HG03039 (cell line): ENCODE measurements around the gene KCNH1.
"Not testable (repeated sequence)": the region's sequence is repeated elsewhere in the genome, so short reads cannot be mapped to it uniquely, and the experiment has no call there.

Experiments
- ATAC-seq: cut with Tn5 transposase; IDR thresholded peaks from one replicate; pipeline ENCODE4 v1.9.1; 2021; ENCODE audit warnings: mild to moderate bottlenecking, moderate library complexity; ENCODE audit not compliant: unreplicated experiment

KCNH1 gene

DNA sequence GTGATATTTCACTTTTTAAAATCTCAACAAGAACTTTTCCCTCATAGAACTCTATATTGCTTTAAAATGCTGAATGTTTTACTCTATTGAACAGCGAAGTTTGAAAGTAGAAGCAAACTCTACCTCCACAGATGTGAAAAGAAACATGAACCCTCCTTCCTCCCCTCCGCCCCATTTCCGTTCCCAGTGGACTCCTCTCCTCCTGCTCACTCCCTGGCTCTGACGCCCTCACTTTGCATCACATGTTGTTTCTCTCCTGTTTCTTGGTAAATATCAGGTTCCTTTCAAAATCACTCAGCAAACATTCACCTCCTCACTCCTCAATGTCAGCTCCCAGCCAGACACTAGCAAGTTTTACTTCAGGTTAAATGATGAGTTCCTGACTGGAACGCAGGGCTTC, 34.6 kb downstream of the KCNH1 start:
- ATAC-seq: no peak

DNA sequence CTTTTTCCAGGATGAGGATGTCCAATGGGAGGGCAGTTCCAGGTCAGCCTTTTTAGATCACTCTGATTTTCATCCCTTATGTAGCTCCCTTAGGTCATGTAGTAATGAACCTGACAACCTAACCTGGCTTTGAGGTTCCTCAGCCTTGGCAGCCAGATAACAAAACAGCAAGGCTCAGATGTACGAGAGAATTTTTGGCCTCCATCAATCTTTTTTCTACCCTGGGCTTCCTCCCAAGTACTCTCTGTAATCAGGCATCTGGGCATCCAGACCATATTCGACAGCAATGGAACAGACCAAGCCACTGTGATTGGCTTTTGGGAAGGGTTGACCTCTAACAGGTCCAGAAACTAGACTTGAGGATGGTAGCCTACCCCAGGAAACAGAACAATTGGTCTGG, 38.6 kb downstream of the KCNH1 start:
- no peak for ATAC-seq

DNA sequence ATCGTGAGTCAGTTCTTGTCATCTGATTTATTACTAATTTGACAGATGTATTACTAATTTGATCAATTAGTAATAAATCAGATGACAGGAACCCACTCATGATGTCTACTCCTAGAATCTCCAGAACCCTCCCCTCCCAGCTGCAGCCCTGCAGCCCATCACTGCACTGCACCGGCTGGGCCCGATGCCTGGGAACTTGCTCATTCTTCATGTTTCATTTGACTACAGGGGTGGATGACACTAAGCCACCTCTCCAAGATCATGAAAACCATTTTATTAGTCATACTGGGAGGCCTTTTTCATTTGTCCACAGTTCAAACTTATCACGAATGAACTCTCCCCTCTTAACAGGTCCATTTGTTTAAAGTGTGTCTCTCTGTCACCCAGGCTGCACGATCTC, 41.0 kb downstream of the KCNH1 start:
- ATAC-seq: no peak

DNA sequence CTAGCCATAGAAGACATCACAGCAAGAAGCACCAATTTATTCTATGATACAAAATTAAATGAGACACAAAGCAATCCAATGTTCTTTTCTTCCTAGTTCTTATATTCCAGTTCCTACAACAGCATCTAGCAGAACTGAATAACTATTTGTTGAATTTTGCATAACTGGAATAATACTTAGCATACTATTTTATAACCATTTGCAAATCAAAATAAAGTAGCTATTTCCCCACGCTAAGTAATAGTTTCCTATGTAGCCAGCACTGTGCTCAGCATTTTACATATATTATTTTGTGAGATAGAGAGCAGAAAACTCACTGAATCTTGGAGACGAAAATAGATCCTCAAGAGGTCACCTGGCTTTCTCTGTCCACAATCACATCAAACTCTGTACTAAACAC, 42.1 kb downstream of the KCNH1 start:
- no peak for ATAC-seq

DNA sequence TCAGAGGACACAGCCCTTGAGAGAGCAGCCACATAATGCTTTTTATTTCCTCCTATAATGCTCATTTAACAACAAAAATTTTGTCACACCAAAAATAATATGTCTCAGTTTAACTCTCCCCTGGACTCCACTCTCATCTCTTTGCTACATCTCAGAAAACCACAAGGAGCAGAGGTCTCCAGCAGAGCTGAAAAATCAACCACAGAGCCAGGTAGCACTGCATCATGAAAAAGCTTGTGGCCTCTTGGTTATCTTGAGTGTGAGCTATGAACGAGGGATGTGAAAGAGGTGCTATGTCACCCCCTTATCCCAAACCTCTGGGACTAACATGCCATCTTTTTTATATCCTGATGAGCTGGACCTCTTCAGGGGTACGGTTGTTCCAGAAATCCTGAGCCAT, 44.4 kb downstream of the KCNH1 start:
- ATAC-seq: no peak

DNA sequence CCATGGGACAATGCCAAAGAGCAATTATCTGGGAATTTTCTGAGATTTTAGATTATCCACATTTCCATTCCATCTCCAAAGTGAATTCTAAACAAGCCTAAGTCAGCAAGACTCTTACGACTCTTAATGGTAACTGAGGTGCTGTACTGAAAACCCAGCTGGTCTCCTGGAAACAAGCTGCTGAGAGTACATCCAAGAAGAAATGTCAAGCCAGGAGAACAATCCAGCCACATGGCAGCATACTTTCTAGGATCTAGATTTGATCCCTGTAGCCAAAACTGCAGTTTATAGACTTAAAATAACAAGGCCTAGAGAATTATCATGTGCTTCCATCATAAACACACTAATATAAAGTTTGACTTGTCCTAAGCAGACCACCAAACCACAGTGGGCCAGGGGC, 45.8 kb downstream of the KCNH1 start:
- no peak for ATAC-seq

DNA sequence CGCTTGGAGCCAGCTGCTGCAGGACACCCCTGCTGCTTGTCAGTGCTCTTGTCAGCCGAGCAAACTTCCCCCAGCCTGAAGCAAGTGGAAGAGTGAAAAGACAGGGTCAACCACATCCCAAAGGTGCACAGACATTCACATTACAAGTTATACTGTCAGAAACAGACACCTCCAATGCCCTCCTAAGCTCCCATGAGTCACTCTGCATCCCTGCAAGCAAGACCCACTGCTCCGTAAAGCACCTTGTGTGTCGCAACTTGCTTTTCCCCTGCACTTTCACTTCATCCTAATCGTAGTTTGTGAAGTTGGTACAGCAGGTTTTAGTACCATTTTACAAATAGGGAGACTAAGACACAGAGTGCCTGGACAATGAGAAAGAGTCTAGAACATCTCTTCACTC, 51.1 kb downstream of the KCNH1 start:
- no peak for ATAC-seq

DNA sequence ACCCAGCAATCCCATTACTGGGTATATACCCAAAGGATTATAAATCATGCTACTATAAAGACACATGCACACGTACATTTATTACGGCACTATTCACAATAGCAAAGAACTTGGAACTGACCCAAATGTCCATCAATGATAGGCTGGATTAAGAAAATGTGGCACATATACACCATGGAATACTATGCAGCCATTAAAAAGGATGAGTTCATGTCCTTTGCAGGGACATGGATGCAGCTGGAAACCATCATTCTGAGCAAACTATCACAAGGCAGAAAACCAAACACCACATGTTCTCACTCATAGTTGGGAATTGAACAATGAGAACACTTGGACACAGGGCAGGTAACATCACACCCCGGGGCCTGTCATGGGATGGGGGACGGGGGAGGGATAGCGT, 52.5 kb downstream of the KCNH1 start:
- ATAC-seq: not testable (repeated sequence)

DNA sequence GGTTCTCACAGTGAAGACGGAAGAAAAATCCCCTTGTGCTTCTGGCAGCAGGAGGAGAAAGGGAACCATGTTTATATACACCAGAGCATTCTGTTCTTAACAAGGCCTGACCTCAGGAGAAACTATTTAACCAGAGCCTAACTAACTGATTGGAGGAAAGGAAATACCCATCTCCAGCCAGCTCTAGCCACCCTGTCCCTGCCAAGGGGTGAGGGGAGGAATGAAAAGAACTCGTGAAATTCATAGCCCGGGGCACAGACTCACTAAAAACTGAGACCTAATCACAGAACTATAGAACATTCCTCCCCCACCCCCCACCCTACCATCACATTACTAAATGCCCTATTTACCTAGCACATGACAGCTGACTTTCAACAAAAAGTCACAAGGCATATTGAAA, 65.0 kb downstream of the KCNH1 start:
- ATAC-seq: no peak

DNA sequence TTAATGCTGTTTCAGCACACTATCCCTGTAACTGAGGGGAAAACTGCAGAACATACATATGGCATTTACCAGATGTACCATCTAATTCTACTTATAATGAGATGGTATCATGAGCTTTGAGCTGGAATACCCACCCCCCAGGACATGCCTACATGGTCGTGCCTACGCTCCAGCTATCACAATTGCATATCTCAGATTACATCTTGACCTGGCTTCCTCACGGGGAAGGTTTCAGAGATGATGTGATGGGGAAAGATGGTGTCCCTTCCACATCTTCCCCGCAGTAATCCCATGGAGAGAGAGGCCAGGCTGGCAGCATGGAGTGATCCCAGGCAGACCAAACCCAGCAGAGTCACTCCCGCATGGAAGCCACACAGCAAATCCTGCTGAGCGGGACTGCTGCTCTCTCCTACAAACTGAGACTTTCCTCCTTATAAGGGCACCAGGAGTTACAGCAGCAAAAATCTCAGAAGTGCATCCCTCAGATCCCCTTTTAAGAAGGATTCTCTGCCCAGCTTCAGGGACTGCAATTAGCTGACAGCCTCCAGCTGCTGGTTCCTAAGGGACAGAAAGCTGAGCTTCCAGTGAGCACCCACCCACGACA, 67.1 kb downstream of the KCNH1 start:
- ATAC-seq: no peak

DNA sequence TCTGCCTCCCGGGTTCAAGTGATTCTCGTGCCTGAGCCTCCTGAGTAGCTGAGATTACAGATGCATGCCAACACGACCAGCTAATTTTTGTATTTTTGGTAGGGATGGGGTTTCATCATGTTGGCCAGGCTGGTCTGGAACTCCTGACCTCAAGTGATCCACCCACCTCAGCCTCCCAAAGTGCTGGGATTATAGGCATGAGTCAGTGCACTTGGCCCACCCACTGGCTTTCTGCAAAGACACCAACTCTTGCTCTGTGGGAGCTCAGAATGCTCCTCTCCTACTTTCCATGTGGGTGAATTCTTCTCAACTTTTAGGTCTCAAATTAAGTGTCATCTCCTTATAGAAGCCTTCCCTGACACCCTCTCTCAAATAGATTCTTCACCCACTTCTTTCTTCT, 92.1 kb downstream of the KCNH1 start:
- not testable (repeated sequence) for ATAC-seq

DNA sequence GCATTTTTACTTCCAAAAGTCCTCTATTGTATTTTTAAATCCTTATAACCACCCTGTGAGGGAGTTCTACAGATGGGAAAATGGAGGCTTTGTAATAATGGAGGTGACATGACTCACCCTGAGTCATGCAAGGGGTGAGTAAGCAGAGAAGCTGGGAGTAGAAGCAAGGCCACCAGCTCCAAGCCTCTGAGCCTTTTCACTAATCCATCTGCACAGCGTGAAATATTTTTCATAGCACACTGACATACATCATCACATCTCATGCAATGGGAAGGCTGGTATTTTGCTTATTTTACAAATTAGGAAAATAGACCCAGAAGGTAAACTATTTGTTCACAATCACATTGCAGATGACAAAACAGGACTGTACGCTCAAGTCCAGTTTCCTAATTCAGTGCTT, 96.9 kb downstream of the KCNH1 start:
- no peak for ATAC-seq

DNA sequence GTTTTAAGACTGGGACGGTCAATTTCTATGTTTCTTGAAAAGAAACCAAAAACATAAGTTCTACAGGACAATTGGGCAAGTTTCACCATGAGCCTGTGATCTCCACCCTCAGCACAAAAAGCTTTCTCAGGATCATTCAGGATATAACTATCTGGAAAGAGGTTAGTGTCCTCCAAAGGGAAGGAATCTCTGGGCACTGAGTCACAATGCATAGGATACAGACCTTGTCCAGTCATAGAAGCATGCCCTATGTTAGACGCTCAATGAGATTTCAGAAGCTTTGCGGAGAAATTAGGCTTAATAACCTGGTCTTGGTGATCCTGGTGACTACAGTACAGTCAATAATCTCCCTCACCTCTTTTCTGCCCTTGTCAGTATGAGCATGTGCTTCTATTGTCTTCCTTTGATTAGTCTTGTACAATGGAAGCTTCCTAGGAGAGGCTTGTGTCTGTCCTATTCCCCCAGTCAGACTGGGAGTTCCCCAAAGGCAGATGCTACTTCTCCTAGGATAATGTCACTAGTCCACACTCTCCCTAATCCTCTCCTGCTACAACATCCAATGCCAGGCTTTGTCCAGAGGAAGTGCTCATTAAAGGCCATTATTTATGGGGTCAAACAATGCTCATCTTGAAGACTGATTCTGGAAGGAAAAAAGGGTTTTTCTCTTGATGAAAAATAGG, 97.4 kb downstream of the KCNH1 start:
- ATAC-seq: no peak

DNA sequence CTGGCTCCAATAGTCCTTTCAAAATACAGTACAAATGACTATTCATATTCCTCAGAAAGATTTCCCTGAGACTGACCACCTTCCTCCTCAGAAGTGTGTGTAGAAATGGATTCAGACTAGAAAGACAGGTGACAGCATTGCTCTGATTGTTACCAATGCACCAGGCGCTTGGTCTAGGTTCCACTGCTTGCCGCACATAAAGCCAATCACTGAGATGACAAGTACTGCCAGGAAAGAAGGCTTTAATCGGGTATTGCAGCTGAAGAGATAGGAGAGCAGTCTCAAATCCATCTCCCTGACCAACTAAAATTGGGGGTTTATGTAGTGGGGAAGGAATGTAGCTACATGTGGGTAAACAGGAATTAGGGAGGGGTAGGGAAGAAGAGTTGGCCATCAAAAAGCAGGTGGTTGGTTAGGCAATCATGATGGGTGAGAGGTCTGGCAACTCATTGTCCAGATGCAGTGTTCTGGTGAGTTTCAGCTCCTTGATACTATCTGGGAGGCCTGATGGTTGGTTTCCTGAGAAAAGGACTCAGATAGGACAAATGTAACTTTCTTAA, 98.0 kb downstream of the KCNH1 start:
- ATAC-seq: no peak

DNA sequence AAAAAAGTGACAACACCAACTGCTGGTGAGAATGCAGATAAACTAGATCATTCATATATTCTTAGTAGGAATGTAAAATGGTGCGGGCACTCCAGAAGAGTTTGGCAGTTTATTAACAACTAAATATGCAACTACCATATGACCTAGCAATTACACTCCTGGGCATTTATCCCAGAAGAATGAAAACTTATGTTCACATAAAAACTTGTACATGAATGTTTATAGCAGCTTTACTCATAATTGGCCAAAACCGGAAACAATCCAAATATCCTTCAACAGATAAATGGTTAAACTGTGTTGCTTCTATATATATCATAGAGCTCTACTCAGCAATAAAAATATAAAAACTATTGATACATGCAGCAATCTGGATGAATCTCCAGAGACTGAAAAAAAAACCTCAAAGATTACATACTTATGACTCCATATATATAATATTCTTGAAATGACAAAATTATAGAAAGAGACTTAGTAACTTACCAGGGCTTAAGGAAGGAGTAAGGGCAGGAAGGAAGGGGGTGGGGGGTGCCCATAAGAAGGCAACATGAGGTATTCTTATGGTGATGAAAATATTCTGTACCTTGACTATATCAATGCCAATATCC, 99.9 kb downstream of the KCNH1 start:
- ATAC-seq: no peak

DNA sequence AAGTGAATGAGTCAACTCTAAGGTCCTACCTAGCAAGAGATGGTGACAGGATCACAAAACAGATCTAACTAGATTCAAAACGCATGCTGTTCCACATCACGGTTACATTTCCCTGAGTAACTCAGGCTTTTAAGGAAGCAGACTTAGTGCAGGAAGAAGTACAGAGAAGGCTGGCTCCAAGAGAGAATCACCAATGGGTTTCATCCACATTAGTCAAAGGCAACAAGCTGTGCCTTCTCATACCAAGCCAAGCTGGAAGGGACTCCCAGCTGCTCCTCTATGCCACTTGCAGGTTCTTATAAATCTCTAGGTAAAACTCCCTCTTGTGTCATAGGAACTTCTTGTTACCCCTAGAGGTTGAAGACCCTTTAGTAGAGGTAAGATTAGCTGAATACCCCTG, 109.0 kb downstream of the KCNH1 start:
- no peak for ATAC-seq

DNA sequence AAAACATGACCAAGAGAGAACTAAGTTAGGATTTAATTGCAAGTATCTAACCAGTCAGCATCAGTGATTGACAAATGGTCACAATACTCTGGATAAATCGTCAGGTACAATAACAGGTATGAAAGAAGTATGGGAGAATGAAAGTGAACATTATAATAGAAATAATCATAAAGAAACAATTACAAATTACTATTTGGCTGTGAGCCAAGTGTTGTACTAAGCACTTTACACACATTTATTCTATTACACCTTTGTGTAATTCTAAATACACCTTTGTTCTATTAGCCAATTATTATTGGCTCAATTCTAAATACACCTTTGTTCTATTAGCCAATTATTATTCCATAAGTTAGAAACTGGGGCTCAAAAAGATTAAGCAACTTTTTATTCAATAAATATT, 114.7 kb downstream of the KCNH1 start:
- ATAC-seq: no peak

DNA sequence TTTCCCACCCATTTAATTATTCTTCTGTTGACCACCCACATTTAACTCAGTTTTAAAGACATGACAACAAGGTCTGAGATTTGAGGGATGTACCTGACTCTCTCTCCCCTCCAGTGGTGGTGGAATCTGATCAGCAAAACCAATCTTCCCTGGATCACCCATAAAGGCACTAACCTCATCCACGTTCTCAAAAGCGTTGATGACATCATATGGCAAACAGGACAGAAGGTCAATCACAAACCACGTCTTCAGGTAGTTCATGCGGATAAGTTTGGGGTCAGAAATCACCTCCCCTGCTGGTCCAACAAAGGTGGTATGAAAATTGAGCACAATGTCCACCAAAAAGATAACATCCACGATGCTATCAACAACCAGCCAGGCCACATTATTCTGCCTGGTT, 115.3 kb downstream of the KCNH1 start:
- no peak for ATAC-seq

DNA sequence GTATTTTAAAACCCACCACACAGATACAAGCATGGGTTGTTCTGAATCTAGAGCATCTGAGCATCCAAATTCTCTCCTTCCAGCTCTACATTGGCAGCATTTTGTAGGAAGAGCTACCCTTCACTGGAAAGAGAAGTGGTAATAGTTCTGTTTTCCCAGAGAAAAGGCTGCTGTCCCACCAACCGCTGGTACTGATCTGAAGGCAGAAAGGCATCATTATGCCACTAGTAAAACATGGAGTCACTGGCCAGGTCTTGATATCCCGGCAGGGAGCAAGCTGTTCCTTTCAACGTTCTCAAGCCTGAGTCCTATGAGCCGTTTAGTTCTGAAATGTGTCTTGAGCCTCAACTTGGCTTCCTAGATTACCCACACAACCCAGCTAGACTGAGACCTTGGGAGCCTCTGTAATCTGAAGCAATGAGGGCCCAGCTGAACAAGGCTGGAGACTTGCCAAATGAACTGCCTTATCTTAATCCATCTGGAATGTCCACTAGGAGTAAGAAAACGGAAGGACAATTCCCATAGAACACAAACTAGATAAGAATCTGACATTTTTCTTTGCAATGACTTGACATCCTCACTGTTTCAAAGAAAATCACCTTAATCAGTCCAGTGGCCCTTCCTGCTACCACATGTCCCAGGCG, 116.8 kb downstream of the KCNH1 start:
- ATAC-seq: no peak

DNA sequence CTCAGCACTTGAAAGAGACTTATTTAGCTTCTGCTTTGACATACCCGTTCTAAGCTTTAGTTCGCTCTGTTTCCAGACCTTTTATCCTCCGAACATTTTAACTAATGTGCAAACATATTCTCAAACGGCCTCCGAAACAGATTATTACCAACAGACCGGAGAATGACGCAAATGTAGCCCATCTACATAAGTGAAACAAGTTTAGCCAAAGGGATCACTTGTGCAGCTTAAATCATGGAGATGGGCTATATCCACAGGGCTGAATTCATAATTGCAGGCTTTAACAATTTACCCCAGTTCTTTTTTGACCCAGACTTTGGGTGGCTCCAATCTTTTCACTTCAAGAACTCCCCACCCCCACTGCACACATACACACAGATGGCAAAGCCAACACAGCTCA, 119.7 kb downstream of the KCNH1 start:
- no peak for ATAC-seq

DNA sequence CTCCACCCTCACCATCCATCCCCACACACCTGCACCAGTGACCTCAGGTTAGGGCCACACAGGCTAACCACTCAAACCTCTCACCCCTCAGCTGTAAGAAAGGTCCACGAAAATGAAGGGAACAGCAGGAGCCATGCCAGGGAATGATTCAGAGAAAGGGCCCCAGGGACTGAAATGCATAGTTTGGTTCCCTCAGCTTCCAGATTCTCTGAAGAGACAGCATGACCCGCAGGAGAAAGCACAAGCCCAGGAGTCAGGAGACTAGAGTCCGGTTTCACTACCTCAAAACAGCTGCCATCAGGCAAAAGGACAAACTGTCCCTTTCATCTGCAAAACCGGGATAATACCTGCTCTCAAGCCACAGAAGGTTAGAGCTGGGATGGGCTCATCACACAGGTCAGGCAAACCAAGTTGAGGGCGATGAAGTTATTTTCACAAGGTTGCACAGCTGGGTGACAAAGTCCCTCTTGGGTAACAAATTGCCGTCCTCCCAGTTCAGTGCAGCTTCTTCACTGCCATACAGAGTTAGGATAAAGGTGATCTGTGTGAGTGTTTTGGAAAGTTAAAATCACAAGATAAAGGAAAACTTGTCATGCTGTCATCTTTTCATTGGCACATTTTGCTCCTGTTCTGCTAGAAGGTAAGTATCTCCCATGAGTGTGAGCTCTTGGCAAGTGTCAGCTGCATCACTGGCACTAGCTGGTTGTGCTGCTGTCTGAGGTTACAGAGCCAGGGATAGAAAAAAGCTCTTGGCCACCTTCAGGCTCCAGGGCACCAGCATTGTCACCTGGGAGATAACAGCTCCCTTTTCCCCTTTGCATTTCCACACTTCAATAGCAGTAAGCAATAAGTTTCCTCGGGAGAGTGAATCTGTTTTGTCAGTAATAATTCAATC, 120.4 kb downstream of the KCNH1 start:
- ATAC-seq: no peak
